Erythroblast (primary cell): Measurements from ENCODE around the gene MAPK1.

Experiments
- GATA1 ChIP-seq: IDR thresholded peaks from 2 replicates; pipeline ENCODE4 v1.6.1; 2011; ENCODE audit warnings: low read depth, mild to moderate bottlenecking, control low read depth, low read length, moderate library complexity
- POLR2A ChIP-seq: IDR thresholded peaks from 2 replicates; pipeline ENCODE4 v1.6.1; 2011; ENCODE audit warnings: mild to moderate bottlenecking, low read length

DNA sequence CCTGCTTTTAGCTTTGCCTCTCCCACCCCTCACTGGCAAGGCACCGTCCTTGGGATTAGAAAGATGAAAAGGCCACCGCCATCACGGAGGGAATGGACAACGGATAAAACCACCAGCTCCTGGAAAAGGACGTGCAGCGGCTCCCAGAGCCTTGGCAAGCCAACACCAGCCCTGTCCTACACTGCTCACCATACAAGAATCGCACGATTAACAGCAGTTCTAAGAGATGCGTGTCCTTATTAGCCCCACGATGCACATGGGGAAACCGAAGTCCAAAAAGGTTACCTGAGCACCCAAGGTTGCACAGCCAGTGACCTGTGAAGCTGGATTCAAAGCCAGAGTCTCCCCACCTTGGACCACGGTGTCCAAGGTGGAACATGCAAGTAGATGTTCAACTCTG is 139.2 kb downstream of the MAPK1 start:
- TF ChIP-seq POLR2A (no peak), GATA1 (no peak)
